HepG2 (cell line): ENCODE measurements around the gene FAM83F.

ENCODE experiments used
- ARNT2 ChIP-seq: sonication (generic); formaldehyde crosslinking; IDR thresholded peaks from 2 replicates; pipeline ENCODE4 v1.8.0; 2022; ENCODE audit warnings: mild to moderate bottlenecking, low read depth, missing genetic modification reagents, moderate library complexity
- EZH2 ChIP-seq: conservative IDR thresholded peaks from 2 replicates; pipeline ENCODE4 v1.6.1; 2012; ENCODE audit warnings: mild to moderate bottlenecking, low read depth, low read length, moderate library complexity
- IRF2 ChIP-seq: IDR thresholded peaks from 2 replicates; pipeline ENCODE4 v1.6.1; 2018; ENCODE audit warnings: missing genetic modification reagents, missing compliant biosample characterization
- MLX ChIP-seq: IDR thresholded peaks from 2 replicates; pipeline ENCODE4 v1.6.1; 2016
- PLRG1 ChIP-seq: fragments of 450-650 bp; conservative IDR thresholded peaks from 2 replicates; pipeline ENCODE4 v1.6.1; 2016
- POLR2A ChIP-seq, 2 experiments: IDR thresholded peaks; 2 replicates each; pipeline ENCODE4 v1.6.1; 2011; ENCODE audit warnings: low read depth in 2 of 2, low read length in 2 of 2, mild to moderate bottlenecking in 1 of 2, moderate library complexity in 1 of 2; ENCODE audit not compliant: insufficient read depth in 1 of 2

GRCh38 chr22:39984006-39984405, 10.7 kb upstream of the FAM83F start:
- no peak for TF ChIP-seq MLX (CRISPR knock-in tag)
- TF ChIP-seq IRF2 (CRISPR knock-in tag) = no peak
- no peak for TF ChIP-seq POLR2A (IDR thresholded peaks at IDR 0.05; ENCODE audit: insufficient read depth in 1 of 2, low read depth in 2 of 2, low read length in 2 of 2)
- TF ChIP-seq ARNT2 (CRISPR knock-in tag) = no peak
- no peak for TF ChIP-seq EZH2
- no peak for TF ChIP-seq PLRG1
